NT2/D1 (cell line): ENCODE data around the gene SOCS6.

Source experiments
- DNase-seq: peaks from one replicate; pipeline ENCODE4 v3.0.0-alpha.2; 2011; ENCODE audit warnings: low read depth, low spot score
- H3K27me3 ChIP-seq: 2 replicates; pipeline ENCODE4 v1.6.0; 2011; ENCODE audit warnings: mild to moderate bottlenecking; ENCODE audit not compliant: insufficient read length, insufficient read depth
- H3K36me3 ChIP-seq: 2 replicates; pipeline ENCODE4 v1.6.1; 2011; ENCODE audit warnings: mild to moderate bottlenecking, low read length, mixed read lengths; ENCODE audit not compliant: insufficient read depth, insufficient read length
- H3K4me1 ChIP-seq: 2 replicates; pipeline ENCODE4 v1.5.1; 2011; ENCODE audit not compliant: insufficient read depth, insufficient read length
- H3K4me3 ChIP-seq: 2 replicates; pipeline ENCODE4 v1.5.1; 2011; ENCODE audit warnings: low read depth; ENCODE audit not compliant: insufficient read length
- H3K9ac ChIP-seq: 2 replicates; pipeline ENCODE4 v1.6.0; 2011; ENCODE audit warnings: low read depth; ENCODE audit not compliant: insufficient read length
- H3K9me3 ChIP-seq: 2 replicates; pipeline ENCODE4 v1.5.1; 2011; ENCODE audit warnings: mild to moderate bottlenecking, low read length; ENCODE audit not compliant: insufficient read depth
- SUZ12 ChIP-seq: IDR thresholded peaks from 2 replicates; pipeline ENCODE4 v1.6.1; 2011; ENCODE audit not compliant: insufficient read length, insufficient read depth; ENCODE audit errors: extremely low read depth
- YY1 ChIP-seq: IDR thresholded peaks from 2 replicates; pipeline ENCODE4 v1.6.1; 2011; ENCODE audit not compliant: insufficient read length, insufficient read depth
- ZNF274 ChIP-seq: IDR thresholded peaks from 2 replicates; pipeline ENCODE4 v1.6.1; 2011; ENCODE audit warnings: mild to moderate bottlenecking, low read depth, low read length

The SOCS6 gene

GRCh38 chr18:70256994-70257393 is 31.9 kb upstream of the SOCS6 start:
- H3K4me3 ChIP-seq: no peak overlapping the region

GRCh38 chr18:70258243-70258642 is 30.6 kb upstream of the SOCS6 start:
- H3K4me3 ChIP-seq: no peak overlapping the region
- no peak for TF ChIP-seq ZNF274
- TF ChIP-seq YY1: no peak
- no peak for TF ChIP-seq SUZ12
- H3K4me1 ChIP-seq: no peaks in the 10 kb centered on the region
- no peaks in the 10 kb centered on the region for H3K36me3 ChIP-seq
- H3K9me3 ChIP-seq: peaks cover 3% of the 10 kb centered on the region; the same call in 1 of the 2 replicates
- no peaks in the 10 kb centered on the region for H3K27me3 ChIP-seq
- H3K9ac ChIP-seq: no peak overlapping the region
- no peak for DNase-seq

More at GRCh38 chr18:70256994-70257393, 31.9 kb upstream of the SOCS6 start:
- Histone ChIP-seq H3K9ac (no peak overlapping the region), H3K27me3 (no peaks in the 10 kb centered on the region), H3K4me1 (no peaks in the 10 kb centered on the region), H3K9me3 (no peaks in the 10 kb centered on the region), H3K36me3 (no peaks in the 10 kb centered on the region)
- TF ChIP-seq SUZ12 (no peak), YY1 (no peak), ZNF274 (no peak)
- no peak for DNase-seq

- Histone ChIP-seq H3K36me3 (no peaks in the 10 kb centered on the region), H3K4me1 (no peaks in the 10 kb centered on the region), H3K4me3 (no peak overlapping the region), H3K9me3 (peaks cover 6% of the 10 kb centered on the region; the same call in 1 of the 2 replicates), H3K9ac (no peak overlapping the region), H3K27me3 (no peaks in the 10 kb centered on the region)
- DNase-seq: no peak
- TF ChIP-seq ZNF274 (no peak), SUZ12 (no peak), YY1 (no peak)
Observed at GRCh38 chr18:70260683-70261082, 28.2 kb upstream of the SOCS6 start.

GRCh38 chr18:70261141-70261788 is 27.6 kb upstream of the SOCS6 start:
- TF ChIP-seq ZNF274 (no peak), YY1 (no peak), SUZ12 (no peak)
- Histone ChIP-seq H3K27me3 (no peaks in the 10 kb centered on the region), H3K4me3 (no peak overlapping the region), H3K4me1 (no peaks in the 10 kb centered on the region), H3K9me3 (peaks cover 6% of the 10 kb centered on the region; the same call in 1 of the 2 replicates), H3K9ac (no peak overlapping the region), H3K36me3 (no peaks in the 10 kb centered on the region)
- no peak for DNase-seq

GRCh38 chr18:70263336-70263735 is 25.5 kb upstream of the SOCS6 start:
- Histone ChIP-seq H3K9me3 (peaks cover 6% of the 10 kb centered on the region; the same call in 1 of the 2 replicates), H3K27me3 (no peaks in the 10 kb centered on the region), H3K4me3 (no peak overlapping the region), H3K36me3 (no peaks in the 10 kb centered on the region), H3K9ac (no peak overlapping the region), H3K4me1 (no peaks in the 10 kb centered on the region)
- TF ChIP-seq ZNF274: no peak
- no peak for DNase-seq

GRCh38 chr18:70271742-70272141 is 17.1 kb upstream of the SOCS6 start:
- no peaks in the 10 kb centered on the region for H3K36me3 ChIP-seq
- no peak for DNase-seq
- H3K9ac ChIP-seq: no peak overlapping the region
- H3K4me3 ChIP-seq: no peak overlapping the region
- peaks cover 27% of the 10 kb centered on the region; the same call in 1 of the 2 replicates for H3K9me3 ChIP-seq
- no peaks in the 10 kb centered on the region for H3K27me3 ChIP-seq
- TF ChIP-seq SUZ12: no peak
- TF ChIP-seq ZNF274: no peak
- no peak for TF ChIP-seq YY1
- no peaks in the 10 kb centered on the region for H3K4me1 ChIP-seq

GRCh38 chr18:70273021-70273420 is 15.8 kb upstream of the SOCS6 start:
- TF ChIP-seq YY1 (no peak), SUZ12 (no peak), ZNF274 (no peak)

More at GRCh38 chr18:70273021-70273420, 15.8 kb upstream of the SOCS6 start:
- Histone ChIP-seq H3K9me3 (peaks cover 27% of the 10 kb centered on the region; the same call in 1 of the 2 replicates), H3K9ac (no peak overlapping the region), H3K36me3 (no peaks in the 10 kb centered on the region), H3K27me3 (no peaks in the 10 kb centered on the region), H3K4me1 (no peaks in the 10 kb centered on the region), H3K4me3 (no peak overlapping the region)
- DNase-seq: no peak
